ENCODE results near the gene DNAJA3.
"Not testable (repeated sequence)": the region's sequence is repeated elsewhere in the genome, so short reads cannot be mapped to it uniquely, and the experiment has no call there.

DNAJA3 gene

DNA sequence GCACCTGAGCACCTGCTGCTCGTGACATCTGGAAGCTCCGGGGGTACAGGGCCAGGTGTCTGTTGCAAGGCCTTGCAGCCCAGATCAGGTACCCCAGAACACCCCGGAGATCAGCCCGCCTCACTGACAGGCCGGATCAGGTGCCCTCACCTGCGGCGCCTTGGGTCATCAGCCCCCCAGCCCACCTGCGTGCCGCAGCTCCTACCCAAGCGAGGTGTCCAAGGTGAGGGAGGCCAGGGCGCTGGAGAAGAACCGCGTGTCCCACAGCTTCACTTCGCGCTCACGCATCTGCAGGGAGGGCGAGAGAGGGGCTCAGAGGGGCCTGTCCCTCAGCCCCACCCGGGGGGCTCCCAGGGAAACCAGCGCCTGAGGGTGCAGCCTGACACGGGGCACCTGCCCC, 37.9 kb upstream of the DNAJA3 start:
- DNase-seq (ENCODE audit: low spot score), result no peak

DNA sequence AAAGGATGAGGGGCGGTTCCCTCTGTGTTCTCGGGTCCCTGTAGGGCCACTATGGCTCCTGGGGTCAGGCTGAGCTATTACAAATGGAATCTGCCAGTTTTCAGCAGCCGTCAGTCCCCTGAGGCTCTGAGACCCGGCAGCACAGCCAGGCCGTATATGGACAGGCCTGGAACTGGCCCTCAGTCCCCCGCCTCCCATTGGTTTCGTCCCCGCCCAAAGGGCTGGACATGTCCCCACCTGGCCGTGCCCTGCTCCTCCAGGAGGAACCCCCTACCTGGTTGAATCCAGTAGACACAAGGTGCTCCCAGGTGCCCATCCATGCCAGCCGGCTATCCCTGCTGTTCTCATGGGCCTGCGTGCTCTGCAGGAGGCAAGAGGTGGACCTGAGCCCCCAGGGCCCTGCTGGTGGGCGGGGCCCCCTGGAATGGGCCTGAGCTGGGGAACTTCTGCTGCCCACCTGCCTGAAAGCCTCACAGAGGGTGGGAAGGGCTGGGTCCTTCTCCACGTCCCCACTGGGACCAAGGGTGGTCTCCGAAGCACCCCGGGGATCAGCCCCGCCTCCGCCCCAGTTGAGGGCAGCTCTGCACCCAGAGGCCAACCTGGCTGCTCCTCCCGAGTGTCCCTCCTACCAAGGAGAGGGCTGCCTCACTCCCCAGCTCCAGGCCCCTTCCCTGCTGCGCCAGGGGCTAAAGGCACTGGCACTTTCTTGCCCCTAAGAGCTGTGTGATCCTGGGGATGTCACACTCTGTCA, 37.2 kb upstream of the DNAJA3 start:
- no peak for DNase-seq (ENCODE audit: low spot score)

DNA sequence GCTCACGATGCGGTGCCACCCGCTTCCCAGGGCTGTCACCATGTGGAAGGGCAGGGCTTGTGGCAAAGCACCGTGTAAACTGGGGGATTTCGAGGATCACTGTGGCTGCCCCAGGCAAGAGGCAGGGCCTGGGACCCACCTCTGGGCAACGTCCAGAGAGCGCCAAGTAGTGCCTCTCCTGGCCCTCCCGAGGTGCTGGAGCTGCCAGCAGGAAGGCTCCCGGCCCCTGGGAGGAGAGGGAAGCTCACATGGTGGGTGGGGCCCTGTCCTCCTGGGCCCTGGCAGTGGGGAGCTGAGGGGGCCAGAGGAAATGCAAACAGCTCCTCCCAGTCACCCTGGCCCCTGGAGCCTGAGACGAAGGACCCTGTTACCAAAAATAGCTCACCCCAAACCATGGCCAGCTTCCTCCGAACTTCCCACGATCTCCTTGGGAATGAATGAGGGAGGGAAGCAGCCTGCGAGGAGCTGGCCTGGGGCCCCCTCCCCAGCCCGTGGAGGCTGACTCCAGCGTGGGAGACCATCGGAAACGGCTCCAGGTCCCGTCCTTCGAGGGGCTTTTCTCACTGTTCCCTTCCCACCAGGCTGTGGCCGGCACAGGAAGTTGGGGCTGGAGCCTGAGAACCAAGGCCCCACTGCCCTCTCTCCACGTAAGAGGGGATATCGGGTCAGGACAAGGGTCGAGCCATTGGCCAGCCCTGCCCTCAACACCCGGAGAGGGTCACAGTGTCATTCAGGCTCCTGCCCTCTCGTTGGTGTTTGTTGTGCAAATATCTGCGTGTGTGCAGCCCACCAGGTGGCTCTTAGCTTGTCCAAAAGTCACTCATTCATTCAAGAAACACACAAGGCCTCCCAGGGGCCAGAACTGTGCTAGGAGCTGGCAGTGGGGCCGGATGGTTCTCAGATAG, 36.4 kb upstream of the DNAJA3 start:
- no peak for DNase-seq (ENCODE audit: low spot score)

DNA sequence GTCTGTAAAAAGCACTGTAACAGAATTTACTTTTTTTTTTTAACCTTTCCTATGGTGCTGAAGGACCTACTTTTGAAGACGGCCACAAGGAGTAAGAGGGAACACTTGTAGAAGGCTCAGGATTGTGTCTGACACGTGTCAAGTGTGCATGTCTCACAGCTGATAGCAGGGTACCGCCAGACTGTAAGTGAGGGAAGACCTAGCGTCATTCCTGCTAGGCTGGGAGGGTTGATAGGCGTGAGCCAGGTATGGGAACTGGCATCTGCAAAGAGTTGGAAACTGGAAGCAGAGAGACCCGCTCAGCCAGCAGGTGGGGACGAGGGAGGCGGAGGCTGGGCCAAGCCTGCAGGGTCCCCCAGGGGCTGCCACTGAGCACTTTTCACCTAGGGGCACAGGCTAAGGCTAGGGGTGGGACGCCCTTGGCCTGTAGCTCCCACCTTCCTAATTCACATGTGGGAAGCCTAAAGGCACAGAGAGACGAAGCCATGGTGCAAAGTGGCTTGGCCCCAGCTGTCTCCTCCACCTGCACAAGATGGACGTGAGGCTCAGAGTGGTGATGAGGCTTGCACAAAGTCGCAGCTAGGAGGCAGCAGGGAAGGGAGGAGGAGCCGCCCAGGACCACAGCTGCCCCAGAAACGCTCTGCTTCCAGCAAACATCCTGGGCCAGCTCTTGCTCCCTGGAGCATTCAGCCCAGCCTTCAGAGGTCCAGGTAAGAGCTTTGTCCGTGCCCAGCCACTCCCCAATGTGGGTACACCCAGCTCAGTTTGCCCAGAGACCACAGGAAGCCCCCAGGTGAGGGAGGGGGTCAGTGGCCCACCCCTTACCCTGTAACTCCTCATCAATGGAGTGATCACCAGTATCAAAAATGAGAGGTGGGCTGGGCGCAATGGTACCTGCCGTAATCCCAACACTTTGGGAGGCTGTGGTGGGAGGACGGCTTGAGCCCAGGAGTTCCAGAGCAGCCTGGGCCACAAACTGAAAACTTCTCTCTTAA, 35.1 kb upstream of the DNAJA3 start:
- no peak for DNase-seq (ENCODE audit: low spot score)

DNA sequence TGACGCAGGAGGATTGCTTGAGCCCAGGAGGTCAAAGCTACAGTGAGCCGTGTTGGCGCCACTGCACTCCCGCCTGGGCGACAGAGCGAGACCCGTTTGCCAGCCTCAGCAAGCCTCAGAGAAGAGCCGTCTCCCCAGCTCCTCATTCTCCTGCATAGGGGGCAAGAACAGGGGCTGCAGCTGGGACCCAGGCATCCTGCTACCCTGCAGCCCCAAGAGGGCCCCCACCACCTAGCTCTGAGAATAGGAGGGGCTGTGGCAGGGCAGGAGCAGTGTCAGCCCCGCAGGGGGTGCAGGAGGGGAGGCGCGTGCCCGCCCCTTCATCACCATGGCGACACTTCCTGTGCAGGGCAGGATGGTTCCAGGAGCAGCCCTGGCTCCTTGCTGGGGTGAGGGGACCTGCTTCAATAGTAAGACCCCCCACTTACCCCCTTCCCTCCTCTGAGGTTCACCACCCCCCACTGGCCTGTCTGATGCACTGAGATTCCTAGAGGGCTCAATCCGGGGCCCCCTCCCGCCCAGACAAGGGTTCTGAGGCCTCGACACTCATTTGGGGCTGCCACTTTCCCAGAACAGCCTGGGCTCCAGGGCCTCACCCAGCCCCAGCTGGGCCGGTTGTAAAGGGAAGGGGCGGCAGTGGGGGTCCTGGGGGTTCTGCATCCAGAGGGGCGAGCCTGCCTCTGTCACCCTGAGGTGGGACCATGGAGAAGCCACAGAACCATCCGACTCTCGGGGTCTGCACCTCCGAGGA, 33.9 kb upstream of the DNAJA3 start:
- no peak for DNase-seq (ENCODE audit: low spot score)

DNA sequence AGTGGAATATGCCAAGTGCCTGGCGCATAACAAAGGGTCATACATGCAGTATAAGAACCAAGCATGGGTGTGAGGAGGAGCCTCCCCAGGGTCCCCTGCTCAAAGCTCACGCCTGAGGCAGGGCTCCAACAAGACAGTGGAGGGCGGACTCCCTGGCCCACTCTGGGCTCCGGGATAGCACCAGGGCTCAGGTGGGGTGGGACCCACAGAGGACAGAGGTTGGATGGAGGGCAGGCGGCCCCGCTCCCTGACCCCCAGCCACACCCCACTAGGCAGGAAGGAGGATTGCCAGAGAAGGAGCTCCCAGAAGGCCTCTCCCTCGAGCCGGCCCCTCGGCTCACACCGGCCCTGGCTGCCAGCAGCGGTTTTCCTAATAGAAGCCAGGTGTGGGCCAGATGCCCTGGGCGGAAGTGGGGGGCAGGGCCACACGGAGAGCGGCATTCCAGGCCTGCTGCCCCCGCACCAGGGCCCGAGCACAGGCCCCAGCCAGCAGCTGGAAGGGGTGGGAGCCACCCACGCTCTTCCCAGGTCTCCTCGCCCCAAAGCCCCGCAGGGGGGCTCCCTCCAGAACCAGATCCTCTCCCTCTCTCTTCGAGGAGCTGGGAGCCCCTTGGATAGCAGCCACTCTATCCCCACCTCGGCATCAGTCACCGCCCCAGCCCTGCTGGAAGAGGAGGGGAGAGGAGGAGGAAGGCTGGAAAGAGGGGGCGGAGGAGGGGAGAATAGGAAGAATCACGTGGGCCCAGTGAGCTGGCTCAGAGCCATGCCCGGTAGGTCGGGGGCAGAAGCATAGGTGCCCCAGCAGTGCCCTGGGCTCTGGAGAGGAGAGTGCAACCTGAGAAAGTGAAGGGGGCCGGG, 33.1 kb upstream of the DNAJA3 start:
- no peak for DNase-seq (ENCODE audit: low spot score)

DNA sequence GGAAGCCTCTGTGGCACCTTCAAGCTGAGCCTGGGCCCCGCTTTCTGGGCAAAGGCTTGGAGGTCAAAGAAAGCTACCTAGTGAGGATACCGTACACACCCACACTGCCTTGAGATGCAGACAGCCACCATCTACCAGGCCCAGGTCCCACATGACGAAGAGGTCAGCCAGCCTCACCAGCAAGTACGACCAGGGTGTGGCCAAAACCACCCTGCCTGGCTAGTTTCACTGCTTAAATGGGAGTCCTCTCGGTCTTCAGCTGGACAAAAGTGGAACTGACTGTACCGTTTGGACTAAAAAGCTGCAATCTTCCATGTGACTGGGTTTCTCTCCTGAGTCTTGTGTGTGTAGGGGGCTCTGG, 32.4 kb upstream of the DNAJA3 start:
- no peak for DNase-seq (ENCODE audit: low spot score)

DNA sequence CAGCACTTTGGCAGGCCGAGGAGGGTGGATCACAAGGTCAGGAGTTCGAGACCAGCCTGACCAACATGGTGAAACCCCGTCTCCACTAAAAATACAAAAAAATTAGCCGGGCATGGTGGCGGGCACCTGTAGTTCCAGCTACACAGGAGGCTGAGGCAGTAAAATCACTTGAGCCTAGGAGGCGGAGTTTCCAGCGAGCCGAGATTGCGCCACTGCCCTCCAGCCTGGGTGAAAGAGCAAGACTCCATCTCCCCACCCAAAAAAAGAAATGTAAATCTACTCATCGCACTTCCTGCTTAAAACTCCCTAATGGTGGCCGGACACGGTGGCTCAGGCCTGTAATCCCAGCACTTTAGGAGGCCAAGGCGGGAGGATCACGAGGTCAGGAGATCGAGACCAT, 31.8 kb upstream of the DNAJA3 start:
- DNase-seq (ENCODE audit: low spot score), result not testable (repeated sequence)

DNA sequence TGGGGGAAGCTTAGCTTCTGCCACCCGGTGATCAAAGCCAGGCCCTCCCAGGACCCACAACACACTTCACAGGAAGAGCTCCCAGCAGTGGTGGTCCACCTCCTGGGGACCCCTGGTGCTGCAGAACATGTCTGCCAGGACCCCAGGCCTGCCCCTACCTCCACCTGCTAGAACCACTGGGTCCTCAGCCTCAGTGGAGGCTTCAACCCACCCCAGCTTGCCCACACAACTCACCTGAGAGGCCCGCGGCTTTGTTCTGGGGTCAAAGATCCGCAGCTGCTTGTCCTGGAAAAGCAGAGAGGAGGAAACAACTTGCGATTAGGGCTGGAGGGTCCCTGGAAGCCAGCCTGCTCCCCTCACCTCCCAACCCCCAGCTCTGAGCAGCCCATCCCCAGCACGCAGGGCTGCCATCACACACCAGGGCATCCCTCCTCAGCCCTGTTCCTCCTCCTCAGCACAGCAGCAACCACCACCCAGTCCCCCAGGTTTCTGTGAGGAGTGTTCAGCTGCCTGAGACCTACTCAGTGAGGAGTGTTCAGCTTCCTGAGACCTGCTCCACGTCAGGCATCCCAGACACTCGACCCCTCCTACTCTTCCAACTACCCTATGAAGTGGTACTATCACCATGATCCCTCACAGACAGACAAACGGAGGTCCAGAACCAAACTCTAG, 30.5 kb upstream of the DNAJA3 start:
- DNase-seq (ENCODE audit: low spot score), result no peak

DNA sequence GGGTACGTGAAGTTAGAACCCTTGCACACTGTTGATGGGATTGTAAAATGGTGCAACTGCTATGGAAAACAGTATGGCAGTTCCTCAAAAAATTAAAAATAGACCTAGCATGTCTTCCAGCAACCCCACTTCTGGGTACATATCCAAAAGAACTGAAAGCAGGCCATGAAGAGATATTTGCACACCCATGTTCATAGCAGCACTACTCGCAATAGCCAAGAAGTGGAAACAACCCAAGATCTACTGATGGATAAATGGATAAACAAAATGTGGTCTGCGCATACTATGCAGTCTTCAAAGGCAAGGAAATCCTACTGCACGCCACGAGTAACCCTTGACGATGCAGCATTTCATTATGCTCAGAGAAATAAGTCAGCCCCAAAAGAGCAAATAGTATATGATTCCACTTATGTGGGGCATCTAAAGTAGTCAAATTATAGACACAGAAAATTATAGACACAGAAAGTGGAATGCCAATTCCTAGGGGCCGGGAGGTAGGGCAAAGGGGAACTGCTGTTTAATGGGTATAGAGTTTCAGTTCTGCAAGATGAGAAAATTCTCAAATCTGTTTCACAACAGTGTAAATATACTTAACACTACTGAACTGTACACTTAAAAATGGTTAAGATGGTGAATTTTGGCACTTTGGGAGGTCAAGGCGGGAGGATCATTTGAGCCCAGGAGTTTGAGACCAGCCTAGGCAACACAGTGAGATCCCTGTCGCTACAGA, 26.5 kb upstream of the DNAJA3 start:
- no peak for DNase-seq (ENCODE audit: low spot score)

DNA sequence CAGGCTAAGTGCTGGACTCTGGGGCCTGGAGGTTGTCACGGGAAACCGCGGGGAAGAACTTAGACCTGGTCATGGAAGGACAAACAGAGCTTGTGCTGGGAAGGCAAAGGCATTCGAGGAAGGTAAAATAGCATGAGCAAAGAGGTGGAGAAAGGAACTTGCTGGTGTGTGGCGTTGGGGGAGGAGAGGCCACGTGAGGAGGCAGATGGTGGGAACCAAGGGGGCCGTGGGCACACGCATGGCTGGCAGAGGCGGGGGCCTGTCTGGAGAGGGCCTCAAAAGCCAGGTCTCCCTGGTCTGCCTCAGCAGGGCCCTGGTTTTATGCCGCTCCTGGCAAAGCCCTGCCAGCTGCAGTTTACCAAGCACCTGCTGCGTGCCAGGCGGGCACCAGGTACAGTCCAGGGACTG, 24.6 kb upstream of the DNAJA3 start:
- no peak for DNase-seq (ENCODE audit: low spot score)

DNA sequence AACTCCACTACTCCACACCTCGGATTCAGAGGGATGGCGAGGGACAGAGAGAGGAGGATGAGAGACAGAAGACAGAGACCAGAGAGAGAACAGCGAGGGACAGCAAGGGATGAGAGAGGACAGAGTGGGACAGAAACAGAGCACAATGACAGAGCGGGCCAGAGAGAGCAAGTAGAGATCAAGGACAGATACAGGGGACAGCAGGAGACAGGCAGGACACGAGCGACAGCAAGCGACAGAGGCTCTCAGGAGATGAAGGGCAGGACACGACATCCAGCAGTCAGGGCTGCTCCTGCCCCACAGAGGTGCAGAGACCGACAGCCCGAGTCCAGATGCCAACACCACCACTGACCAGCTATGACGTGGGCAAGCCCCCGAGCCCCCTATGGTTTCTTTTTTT, 24.2 kb upstream of the DNAJA3 start:
- DNase-seq (ENCODE audit: low spot score), result no peak

DNA sequence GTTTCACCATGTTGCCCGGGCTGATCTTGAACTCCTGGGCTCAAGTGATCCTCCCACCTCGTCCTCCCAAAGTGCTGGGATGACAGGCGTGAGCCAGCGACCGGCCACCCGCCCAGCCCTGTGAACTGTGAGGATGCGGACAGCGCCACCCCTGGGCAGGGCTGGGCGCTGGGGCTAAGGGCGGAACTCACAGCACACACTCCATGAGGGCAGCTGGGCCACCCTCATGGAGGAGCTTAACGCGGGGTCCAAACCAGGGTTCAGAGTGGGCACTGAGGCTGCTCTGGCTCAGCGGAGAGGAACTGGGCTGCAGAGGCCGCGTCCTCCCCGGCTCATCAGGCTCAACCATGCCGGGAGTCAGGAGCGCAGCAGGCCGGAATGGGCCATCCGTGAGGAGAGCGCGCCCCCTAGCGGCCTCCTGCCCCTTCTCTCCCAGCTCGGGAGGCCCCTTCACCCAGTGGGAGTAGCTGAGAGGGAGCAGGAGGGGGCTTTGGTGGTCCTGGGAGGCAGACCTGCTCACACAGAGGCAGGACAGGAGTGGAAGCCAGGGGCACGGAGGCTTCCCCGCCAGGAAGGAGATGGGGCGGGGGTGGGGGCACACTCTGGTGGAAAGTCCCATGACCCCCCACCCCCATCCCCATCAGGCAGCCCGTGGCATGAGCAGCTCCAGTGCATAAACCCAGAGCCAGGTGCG, 23.1 kb upstream of the DNAJA3 start:
- DNase-seq (ENCODE audit: low spot score), result peak; percentile 52

DNA sequence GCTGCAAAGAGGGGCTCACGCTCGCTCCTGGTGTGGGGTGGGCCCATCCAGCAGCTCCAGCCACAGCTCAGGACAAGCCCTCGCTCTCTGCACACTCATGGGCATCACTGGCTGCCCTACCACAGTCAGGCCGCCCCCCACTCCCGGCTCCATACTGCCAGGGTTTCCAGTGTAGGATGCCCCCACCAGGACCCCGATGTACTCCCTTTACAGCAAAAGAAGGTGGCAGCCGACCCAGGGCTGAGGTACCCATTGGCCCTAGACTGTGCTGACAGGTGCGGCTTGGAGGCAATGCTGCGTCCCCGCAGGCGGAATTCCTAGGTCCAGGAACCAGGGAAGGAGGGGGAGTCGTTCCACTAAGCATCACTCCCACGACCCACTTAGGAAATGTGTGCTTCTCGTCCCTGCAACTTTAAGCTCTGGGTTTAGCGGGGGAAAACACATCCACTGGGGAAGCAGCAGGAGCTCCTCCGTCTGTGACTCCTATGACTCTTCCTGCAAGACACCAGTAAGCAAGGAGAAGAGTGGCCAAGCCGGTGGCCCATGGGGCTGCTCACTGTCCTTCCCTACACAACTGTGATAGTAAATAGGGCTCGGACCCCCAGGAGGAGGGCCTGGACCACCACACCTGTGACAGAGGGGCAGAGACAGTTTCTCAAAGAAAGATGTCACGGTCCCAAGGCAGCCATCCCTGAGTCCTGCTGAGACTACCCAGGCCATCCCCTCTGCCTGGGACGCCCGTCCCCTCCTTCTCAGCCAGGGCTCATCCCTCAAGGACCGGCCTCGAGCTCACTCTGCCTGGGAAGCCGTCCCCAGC, 22.3 kb upstream of the DNAJA3 start:
- DNase-seq (ENCODE audit: low spot score), result no peak

DNA sequence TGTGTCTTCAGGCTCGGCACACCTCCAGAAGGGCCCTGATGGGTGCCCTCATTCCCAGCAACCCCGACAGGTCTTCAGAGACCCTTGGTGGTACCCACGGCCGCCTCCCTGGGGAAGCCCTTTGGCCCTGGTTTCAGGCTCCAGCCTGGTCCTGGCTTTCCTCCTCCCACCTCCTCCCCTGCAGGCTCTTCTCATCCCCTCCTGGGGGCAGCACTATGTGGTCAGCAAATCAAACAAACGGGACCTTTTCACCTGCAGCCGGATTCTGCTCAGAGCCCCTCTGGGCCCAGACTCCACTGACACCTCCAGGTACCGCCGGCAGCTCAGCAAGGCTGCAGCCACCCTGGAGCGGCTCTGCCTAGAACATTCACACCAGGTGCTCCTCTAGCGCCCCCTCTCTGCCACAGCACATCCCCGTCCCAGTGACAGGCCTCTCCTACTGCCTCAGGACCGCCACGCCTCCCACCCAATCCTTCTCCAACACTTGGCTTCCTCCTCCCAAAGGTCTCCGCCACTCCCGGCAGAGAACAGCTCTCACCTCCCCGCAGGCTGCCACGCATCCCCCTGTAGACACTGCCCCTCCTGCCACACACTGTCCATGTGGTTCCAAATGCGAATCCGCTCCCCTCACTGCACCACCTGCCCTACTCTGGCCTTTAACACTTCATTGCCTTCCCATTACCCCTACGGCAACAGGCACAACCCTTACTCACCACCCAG, 21.3 kb upstream of the DNAJA3 start:
- DNase-seq (ENCODE audit: low spot score), result no peak

DNA sequence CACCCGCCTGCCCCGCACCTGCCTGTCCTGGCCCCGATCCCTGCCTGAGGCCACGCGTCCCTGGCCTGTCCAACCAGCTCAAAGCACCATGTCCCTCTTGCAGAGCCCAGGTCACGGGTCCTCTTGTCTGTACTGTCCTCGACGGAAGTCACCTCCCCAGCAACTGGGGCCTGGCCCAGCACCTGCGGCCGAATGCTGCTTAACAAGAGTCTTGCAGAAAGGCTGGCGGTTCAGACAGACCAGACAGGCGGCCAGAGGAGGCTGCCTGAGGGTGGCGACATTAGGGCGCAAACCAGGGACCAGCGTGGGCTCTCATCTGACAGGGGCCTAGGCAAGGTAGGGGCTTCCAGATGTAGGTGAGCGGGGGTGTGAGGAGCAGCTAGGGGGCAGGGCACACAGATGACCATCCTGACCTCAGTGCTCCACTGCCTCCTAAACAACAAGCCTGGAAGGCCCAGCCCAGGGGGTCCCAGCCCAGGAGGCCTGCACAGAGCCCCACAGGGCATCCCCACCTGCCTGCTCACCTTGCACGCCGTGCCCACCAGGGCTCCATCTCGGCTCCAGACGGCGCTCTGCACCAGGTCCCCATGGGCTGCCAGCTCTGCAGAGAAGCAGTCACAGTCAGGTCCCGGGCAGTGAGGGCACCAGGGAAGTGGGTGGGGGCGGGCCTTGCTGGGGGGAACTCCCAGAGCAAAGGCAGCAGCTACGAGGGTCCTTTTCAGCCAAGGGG, 20.5 kb upstream of the DNAJA3 start:
- no peak for DNase-seq (ENCODE audit: low spot score)
